Rectal smooth muscle tissue (tissue), 1 donor: ENCODE measurements around the gene MED9.

Experiments
- H3K27ac ChIP-seq: one replicate; pipeline ENCODE4 v1.7.0; 2013; ENCODE audit warnings: low read depth, low read length, inconsistent platforms
- H3K27me3 ChIP-seq: one replicate; pipeline ENCODE4 v1.7.0; 2013; ENCODE audit warnings: low read length; ENCODE audit not compliant: control insufficient read depth, insufficient read depth
- H3K36me3 ChIP-seq: one replicate; pipeline ENCODE4 v1.7.0; 2013; ENCODE audit warnings: low read length; ENCODE audit not compliant: control insufficient read depth, insufficient read depth
- H3K4me1 ChIP-seq: one replicate; pipeline ENCODE4 v1.7.0; 2013; ENCODE audit warnings: low read length; ENCODE audit not compliant: control insufficient read depth, insufficient read depth
- H3K4me3 ChIP-seq: one replicate; pipeline ENCODE4 v1.7.0; 2013; ENCODE audit warnings: low read length
- H3K9ac ChIP-seq: one replicate; pipeline ENCODE4 v1.7.0; 2013; ENCODE audit warnings: low read length

Gene MED9

GRCh38 chr17:17504341-17505140 lies 27.7 kb downstream of the MED9 start:
- no peaks in the 10 kb centered on the region for H3K27me3 ChIP-seq
- H3K27ac ChIP-seq: no peak overlapping the region
- H3K36me3 ChIP-seq: no peaks in the 10 kb centered on the region
- H3K4me1 ChIP-seq: no peaks in the 10 kb centered on the region
- H3K9ac ChIP-seq: no peak overlapping the region
- H3K4me3 ChIP-seq: no peak overlapping the region

GRCh38 chr17:17505151-17505550 lies 28.4 kb downstream of the MED9 start:
- H3K27me3 ChIP-seq: no peaks in the 10 kb centered on the region
- H3K27ac ChIP-seq: no peak overlapping the region
- H3K36me3 ChIP-seq: no peaks in the 10 kb centered on the region
- H3K4me1 ChIP-seq: no peaks in the 10 kb centered on the region
- H3K4me3 ChIP-seq: no peak overlapping the region
- H3K9ac ChIP-seq: no peak overlapping the region

- Histone ChIP-seq H3K9ac (no peak overlapping the region), H3K27me3 (no peaks in the 10 kb centered on the region), H3K4me3 (no peak overlapping the region), H3K36me3 (no peaks in the 10 kb centered on the region), H3K27ac (no peak overlapping the region), H3K4me1 (no peaks in the 10 kb centered on the region)
These were observed 28.9 kb downstream of the MED9 start for GRCh38 chr17:17505610-17506171.

- Histone ChIP-seq H3K27me3 (no peaks in the 10 kb centered on the region), H3K9ac (no peak overlapping the region), H3K27ac (no peak overlapping the region), H3K4me1 (no peaks in the 10 kb centered on the region), H3K4me3 (no peak overlapping the region), H3K36me3 (no peaks in the 10 kb centered on the region)
These were observed 29.5 kb downstream of the MED9 start for GRCh38 chr17:17506181-17506741.

- Histone ChIP-seq H3K27ac (no peak overlapping the region), H3K4me1 (no peaks in the 10 kb centered on the region), H3K36me3 (no peaks in the 10 kb centered on the region), H3K27me3 (no peaks in the 10 kb centered on the region), H3K4me3 (no peak overlapping the region), H3K9ac (no peak overlapping the region)
These were observed 30.2 kb downstream of the MED9 start for GRCh38 chr17:17506893-17507464.

- Histone ChIP-seq H3K27ac (no peak overlapping the region), H3K9ac (no peak overlapping the region), H3K4me3 (no peak overlapping the region), H3K27me3 (no peaks in the 10 kb centered on the region), H3K4me1 (no peaks in the 10 kb centered on the region), H3K36me3 (no peaks in the 10 kb centered on the region)
These were observed 30.7 kb downstream of the MED9 start for GRCh38 chr17:17507465-17508011.

GRCh38 chr17:17508019-17508535 lies 31.3 kb downstream of the MED9 start:
- no peak overlapping the region for H3K9ac ChIP-seq
- H3K4me1 ChIP-seq: no peaks in the 10 kb centered on the region
- H3K27ac ChIP-seq: no peak overlapping the region
- no peak overlapping the region for H3K4me3 ChIP-seq
- H3K36me3 ChIP-seq: no peaks in the 10 kb centered on the region
- H3K27me3 ChIP-seq: no peaks in the 10 kb centered on the region

- no peaks in the 10 kb centered on the region for H3K27me3 ChIP-seq
- H3K4me1 ChIP-seq: no peaks in the 10 kb centered on the region
- no peak overlapping the region for H3K9ac ChIP-seq
- H3K27ac ChIP-seq: no peak overlapping the region
- no peaks in the 10 kb centered on the region for H3K36me3 ChIP-seq
- no peak overlapping the region for H3K4me3 ChIP-seq
These were observed 32.1 kb downstream of the MED9 start for GRCh38 chr17:17508646-17509591.

- Histone ChIP-seq H3K27ac (no peak overlapping the region), H3K36me3 (no peaks in the 10 kb centered on the region), H3K4me1 (no peaks in the 10 kb centered on the region), H3K9ac (no peak overlapping the region), H3K4me3 (no peak overlapping the region), H3K27me3 (no peaks in the 10 kb centered on the region)
These were observed 33.0 kb downstream of the MED9 start for GRCh38 chr17:17509601-17510425.

- Histone ChIP-seq H3K27ac (no peak overlapping the region), H3K27me3 (no peaks in the 10 kb centered on the region), H3K4me1 (no peaks in the 10 kb centered on the region), H3K36me3 (no peaks in the 10 kb centered on the region), H3K4me3 (no peak overlapping the region), H3K9ac (no peak overlapping the region)
These were observed 33.9 kb downstream of the MED9 start for GRCh38 chr17:17510456-17511292.
